GM12878 (cell line): ENCODE results near the gene GSX1. TPM values are rescaled to one million over a fixed set of nuclear protein-coding genes. Genes with fewer than 3 reads are reported as not detected.

Experiments
- ATAC-seq: fragments of 200-7000 bp; cut with Tn5 transposase; 3 replicates; pipeline ENCODE4 v1.9.1; 2020; ENCODE audit warnings: mild to moderate bottlenecking, moderate library complexity
- BruUV-seq: library from RNA; stranded (reverse); fragments of 400-500 nt; replicated peaks from 2 replicates; lab custom pipeline; 2021; lab: Mats Ljungman, UMichigan
- CTCF ChIA-PET: fragments of 300-600 bp; sonication (Branson Sonifier 250); formaldehyde crosslinking; extraction: SDS; loops from one replicate; lab custom pipeline; 2021; ENCODE audit warnings: inconsistent platforms; lab: Yijun Ruan, JAX
- POLR2A ChIA-PET: fragments of 350-600 bp; formaldehyde crosslinking; extraction: SDS; loops from one replicate; lab custom pipeline; 2021; ENCODE audit warnings: inconsistent platforms; lab: Charles Lee
- RAD21 ChIA-PET: fragments of 300-600 bp; sonication (Branson Sonifier 250); formaldehyde crosslinking; loops from one replicate; lab custom pipeline; 2023; ENCODE audit warnings: antibody characterized with exemption; ENCODE audit not compliant: unreplicated experiment; lab: Charles Lee
- SMC1A ChIA-PET: fragments of 300-600 bp; sonication (Branson Sonifier 250); formaldehyde crosslinking; loops from one replicate; lab custom pipeline; 2023; ENCODE audit not compliant: unreplicated experiment, uncharacterized antibody; lab: Charles Lee
- DNase-seq: peaks from one replicate; pipeline ENCODE4 v3.0.0-alpha.2; 2011; ENCODE audit warnings: low read depth, low spot score
- FAIRE-seq: peaks from 3 replicates; lab custom pipeline; 2011; peaks lifted over from hg19 to GRCh38; lab: Jason Lieb, UNC
- H2AFZ ChIP-seq: 2 replicates; pipeline ENCODE4 v1.6.0; 2011; ENCODE audit warnings: low read depth, low read length, control low read depth; ENCODE audit not compliant: control insufficient read depth
- H3K27ac ChIP-seq: 2 replicates; pipeline ENCODE4 v1.5.1; 2011; ENCODE audit warnings: control low read depth; ENCODE audit not compliant: control insufficient read depth, insufficient read depth
- H3K27me3 ChIP-seq, 2 experiments: replicated peaks in 1 of 2; 2 replicates each; pipeline versions ENCODE4 v1.6.0 to v1.6.1; 2011; ENCODE audit warnings: low read length in 1 of 2; ENCODE audit not compliant: control insufficient read depth in 2 of 2, insufficient read depth in 2 of 2
- H3K36me3 ChIP-seq, 2 experiments: 2 replicates each; pipeline ENCODE4 v1.5.1; 2011; ENCODE audit warnings: low read length in 1 of 2; ENCODE audit not compliant: control insufficient read depth in 2 of 2, insufficient read depth in 2 of 2
- H3K4me1 ChIP-seq: 2 replicates; pipeline ENCODE4 v1.6.1; 2011; ENCODE audit warnings: mild to moderate bottlenecking, low read length, moderate library complexity, mixed read lengths; ENCODE audit not compliant: control insufficient read depth, insufficient read depth
- H3K4me2 ChIP-seq: 2 replicates; pipeline ENCODE4 v1.6.0; 2011; ENCODE audit warnings: control low read depth; ENCODE audit not compliant: control insufficient read depth, insufficient read depth
- H3K4me3 ChIP-seq: fragments of 200-600 bp; sonication (generic); 2 replicates; pipeline ENCODE4 v1.5.1; 2016
- H3K79me2 ChIP-seq: 2 replicates; pipeline ENCODE4 v1.6.0; 2011; ENCODE audit warnings: low read length; ENCODE audit not compliant: control insufficient read depth, insufficient read depth
- H3K9ac ChIP-seq: 2 replicates; pipeline ENCODE4 v1.8.0; 2011; ENCODE audit warnings: low read length, control low read depth, mixed read lengths; ENCODE audit not compliant: control insufficient read depth, insufficient read depth
- H3K9me3 ChIP-seq: replicated peaks from 3 replicates; pipeline ENCODE4 v1.5.1; 2011; ENCODE audit warnings: mild to moderate bottlenecking, low read length; ENCODE audit not compliant: control insufficient read depth, insufficient read depth
- H4K20me1 ChIP-seq: 2 replicates; pipeline ENCODE4 v1.6.0; 2011; ENCODE audit not compliant: control insufficient read depth, insufficient read depth
- BHLHE40 ChIP-seq, 2 experiments: fragments of 450-650 bp in 1 of 2; IDR thresholded peaks; 2 replicates each; pipeline ENCODE4 v1.6.1; 2011 to 2017; ENCODE audit warnings: low read depth in 2 of 2, borderline replicate concordance in 1 of 2, improper control_type of control experiment in 1 of 2, low read length in 1 of 2, mild to moderate bottlenecking in 1 of 2
- EGR1 ChIP-seq, 2 experiments: IDR thresholded peaks; 1 replicate in 1 of 2; 2 replicates in 1 of 2; pipeline ENCODE4 v1.6.1; 2011 to 2012; ENCODE audit warnings: low read depth in 2 of 2, low read length in 2 of 2, borderline replicate concordance in 1 of 2, mild to moderate bottlenecking in 1 of 2, moderate library complexity in 1 of 2
- HDGF ChIP-seq: fragments of 450-650 bp; IDR thresholded peaks from 2 replicates; pipeline ENCODE4 v1.6.1; 2016; ENCODE audit warnings: antibody characterized with exemption
- IKZF1 ChIP-seq: fragments of 450-650 bp; conservative IDR thresholded peaks from 2 replicates; pipeline ENCODE4 v1.6.1; 2017; ENCODE audit warnings: antibody characterized with exemption, mild to moderate bottlenecking
- NFXL1 ChIP-seq: fragments of 450-650 bp; IDR thresholded peaks from 2 replicates; pipeline ENCODE4 v1.6.1; 2017; ENCODE audit warnings: antibody characterized with exemption, mild to moderate bottlenecking, borderline replicate concordance
- RAD21 ChIP-seq: IDR thresholded peaks from 2 replicates; pipeline ENCODE4 v1.6.1; 2011; ENCODE audit warnings: mild to moderate bottlenecking, low read depth, low read length, moderate library complexity; ENCODE audit not compliant: insufficient read depth
- RB1 ChIP-seq: fragments of 450-650 bp; formaldehyde crosslinking; IDR thresholded peaks from 2 replicates; pipeline ENCODE4 v1.6.1; 2017; ENCODE audit warnings: mild to moderate bottlenecking, borderline replicate concordance
- RUNX3 ChIP-seq: IDR thresholded peaks from 2 replicates; pipeline ENCODE4 v1.6.1; 2012; ENCODE audit warnings: low read length, inconsistent platforms
- SMARCA5 ChIP-seq: fragments of 450-650 bp; IDR thresholded peaks from 2 replicates; pipeline ENCODE4 v1.6.1; 2017; ENCODE audit warnings: mild to moderate bottlenecking
- SMC3 ChIP-seq: IDR thresholded peaks from 2 replicates; pipeline ENCODE4 v1.6.1; 2011; ENCODE audit warnings: low read length, improper control_type of control experiment, borderline replicate concordance
- TCF12 ChIP-seq: IDR thresholded peaks from 2 replicates; pipeline ENCODE4 v1.6.1; 2011; ENCODE audit warnings: low read depth, mild to moderate bottlenecking, low read length
- TCF3 ChIP-seq: IDR thresholded peaks from 2 replicates; pipeline ENCODE4 v1.6.1; 2012; ENCODE audit warnings: low read depth, mild to moderate bottlenecking, low read length, borderline replicate concordance; ENCODE audit not compliant: insufficient read depth
- YY1 ChIP-seq: IDR thresholded peaks from 2 replicates; pipeline ENCODE4 v1.6.1; 2011; ENCODE audit warnings: low read depth, mild to moderate bottlenecking, low read length
- ZBED1 ChIP-seq: IDR thresholded peaks from 2 replicates; pipeline ENCODE4 v1.6.1; 2016; ENCODE audit warnings: borderline replicate concordance
- ZNF207 ChIP-seq: fragments of 450-650 bp; IDR thresholded peaks from 2 replicates; pipeline ENCODE4 v1.6.1; 2014; ENCODE audit warnings: antibody characterized with exemption, mild to moderate bottlenecking, borderline replicate concordance
- WGBS: methylation state at CpG from one replicate; pipeline ENCODE4 v1.1.6; 2016; ENCODE audit warnings: low lambda C conversion rate; ENCODE audit not compliant: insufficient replicate concordance, insufficient coverage; ENCODE audit errors: missing lambda C conversion rate; 5-methylcytosine and 5-hydroxymethylcytosine counted together
- in situ Hi-C: fragments of 300-500 bp; cut with MboI; formaldehyde crosslinking; loops from 9 replicates; pipeline ENCODE4 v1.14.3; 2018; ENCODE audit warnings: mixed read lengths
- intact Hi-C: fragments of 100-400 bp; cut with micrococcal nuclease; formaldehyde crosslinking; loops from one replicate; pipeline ENCODE4 v1.14.2; 2022; ENCODE audit not compliant: unreplicated experiment
- polyA plus RNA-seq, 11 experiments: library from polyadenylated mRNA; depleted of rRNA in 4 of 11; unstranded in 6 of 11; stranded (reverse) in 5 of 11; fragments of >200 nt; fragmentation: Nextera tagmentation in 4 of 11; fragmentation: Illumina TruSeq in 1 of 11; extraction: Ambion mirVana in 4 of 11; extraction: Trizol in 1 of 11; gene quantifications; 1 replicate in 1 of 11; 2 replicates in 10 of 11; pipeline versions ENCODE4 v1.2.1 to v1.2.3, GENCODE V29; 2011 to 2016; ENCODE audit warnings: inconsistent platforms in 2 of 11, missing spikeins in 2 of 11, low read depth in 1 of 11
- total RNA-seq, 4 experiments: library from RNA; depleted of rRNA in 3 of 4; stranded (reverse); fragments of >200 nt in 3 of 4; fragmentation: Illumina TruSeq in 1 of 4; extraction: Trizol in 1 of 4; gene quantifications; 2 replicates each; pipeline versions ENCODE4 v1.2.1 to v1.2.3, GENCODE V29; 2013 to 2021
- TF ChIP-seq, protein P1 (sequence below): IDR thresholded peaks from 2 replicates; pipeline ENCODE4 v1.6.1; 2012; ENCODE audit warnings: low read depth, low read length, improper control_type of control experiment
- TF ChIP-seq, protein P2 (sequence below): fragments of 450-650 bp; IDR thresholded peaks from 2 replicates; pipeline ENCODE4 v1.6.1; 2017; ENCODE audit warnings: borderline replicate concordance
- TF ChIP-seq, protein P3 (sequence below), 3 experiments: IDR thresholded peaks in 2 of 3; conservative IDR thresholded peaks in 1 of 3; 2 replicates each; pipeline ENCODE4 v1.5.1; 2011; ENCODE audit warnings: low read depth in 3 of 3, low read length in 3 of 3, mild to moderate bottlenecking in 3 of 3, control low read depth in 2 of 3, moderate library complexity in 2 of 3, inconsistent platforms in 1 of 3, mixed read lengths in 1 of 3; ENCODE audit not compliant: control insufficient read depth in 2 of 3, insufficient read depth in 1 of 3; ENCODE audit errors: extremely low read depth in 1 of 3

Gene GSX1
- total and polyA plus RNA-seq, 10 of the 15 experiments (the other 5 are each of a cell fraction or from before 2014, with no cell fraction given) = not detected

DNA sequence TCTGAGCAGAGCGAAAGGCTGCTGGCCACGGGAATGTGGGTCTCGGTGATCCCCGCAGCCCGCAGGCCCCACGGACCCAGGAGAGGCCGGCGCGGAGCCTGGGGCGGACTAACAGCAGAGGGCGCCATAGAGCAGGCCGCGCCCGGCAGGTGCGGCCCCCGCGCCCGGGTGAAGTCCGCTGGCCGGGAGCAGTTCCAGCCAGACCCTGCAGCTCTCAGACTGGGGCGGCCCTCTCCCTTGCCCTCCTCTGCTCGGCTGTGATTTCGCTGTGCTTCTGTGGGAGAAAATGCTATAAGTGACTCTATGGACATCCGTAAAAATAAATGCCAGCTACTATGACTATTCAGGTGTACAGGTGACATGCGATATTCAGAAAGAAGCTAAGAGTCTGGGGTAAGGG lies 37.7 kb downstream of the GSX1 start:
- under 1% methylated on average over 25 of the region's 25 CpGs for WGBS
- FAIRE-seq (no peak), ATAC-seq (peak; percentile 97), DNase-seq (no peak)
- no peaks in the 10 kb centered on the region for H3K79me2 ChIP-seq
- POLR2A ChIA-PET = interaction anchor here (0.8 to 1.9 kb wide), 3 partner anchors 124 to 156 kb away, joined by 3 to 7 read pairs (median 4); no protein-coding TSS in a partner anchor
- H3K27me3 ChIP-seq = peaks cover 0 to 6% of the 10 kb centered on the region in 2 experiments
- H2AFZ ChIP-seq = no peak overlapping the region
- no peaks in the 10 kb centered on the region; the same call in 1 of the 2 replicates for H4K20me1 ChIP-seq
- CTCF ChIA-PET = interaction anchor here (0.5 to 8.7 kb wide), 46 partner anchors 8 to 845 kb away, joined by 3 to 360 read pairs (median 4); no protein-coding TSS in a partner anchor
- no peak overlapping the region for H3K9ac ChIP-seq
- intact Hi-C loops (loop anchor here (1.0 kb wide), 2 partner anchors 123 to 154 kb away; no protein-coding TSS in a partner anchor), in situ Hi-C loops (no loop called here)
- no peak overlapping the region for H3K4me3 ChIP-seq
- RAD21 ChIA-PET = interaction anchor here (0.5 to 7.6 kb wide), 16 partner anchors 14 to 833 kb away, joined by 3 to 163 read pairs (median 5); no protein-coding TSS in a partner anchor
- peak overlapping the region; percentile 41; the same call in 1 of the 2 replicates for H3K4me2 ChIP-seq
- SMC1A ChIA-PET = interaction anchor here (0.5 to 7.8 kb wide), 32 partner anchors 9 to 965 kb away, joined by 3 to 112 read pairs (median 4); partner anchors contain the start of gene URAD
- H3K27ac ChIP-seq = no peak overlapping the region
- no peaks in the 10 kb centered on the region for H3K36me3 ChIP-seq
- H3K9me3 ChIP-seq = no peaks in the 10 kb centered on the region
- H3K4me1 ChIP-seq = no peaks in the 10 kb centered on the region
- peak; percentile 88 for TF ChIP-seq SMC3
- no peak for TF ChIP-seq ZBED1
- TF ChIP-seq, protein P1, sequence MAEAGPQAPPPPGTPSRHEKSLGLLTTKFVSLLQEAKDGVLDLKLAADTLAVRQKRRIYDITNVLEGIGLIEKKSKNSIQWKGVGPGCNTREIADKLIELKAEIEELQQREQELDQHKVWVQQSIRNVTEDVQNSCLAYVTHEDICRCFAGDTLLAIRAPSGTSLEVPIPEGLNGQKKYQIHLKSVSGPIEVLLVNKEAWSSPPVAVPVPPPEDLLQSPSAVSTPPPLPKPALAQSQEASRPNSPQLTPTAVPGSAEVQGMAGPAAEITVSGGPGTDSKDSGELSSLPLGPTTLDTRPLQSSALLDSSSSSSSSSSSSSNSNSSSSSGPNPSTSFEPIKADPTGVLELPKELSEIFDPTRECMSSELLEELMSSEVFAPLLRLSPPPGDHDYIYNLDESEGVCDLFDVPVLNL = 0 out of 2 replicates have a peak, but pooled peaks have one; percentile 18
- peak; percentile 64; the same call in 1 of the 2 replicates for TF ChIP-seq SMARCA5
- peak; percentile 72; the same call in 1 of the 2 replicates for TF ChIP-seq TCF3
- TF ChIP-seq EGR1 (IDR thresholded peaks at IDR 0.05; ENCODE audit: borderline replicate concordance in 1 of 2, low read depth in 2 of 2, low read length in 2 of 2) = peak in 1 of 2 experiments; percentile 13; a peak in 1 of 3 replicates
- peak; percentile 58 to 65; a peak in 2 of 4 replicates for TF ChIP-seq BHLHE40 (IDR thresholded peaks at IDR 0.05; ENCODE audit: borderline replicate concordance in 1 of 2, low read depth in 2 of 2, low read length in 1 of 2)
- no peak for TF ChIP-seq HDGF
- 0 out of 2 replicates have a peak, but pooled peaks have one; percentile 34 for TF ChIP-seq ZNF207
- no peak for TF ChIP-seq NFXL1
- TF ChIP-seq YY1 = peak; percentile 66; the same call in 1 of the 2 replicates
- peak; percentile 53; the same call in 1 of the 2 replicates for TF ChIP-seq RB1
- TF ChIP-seq, protein P2, sequence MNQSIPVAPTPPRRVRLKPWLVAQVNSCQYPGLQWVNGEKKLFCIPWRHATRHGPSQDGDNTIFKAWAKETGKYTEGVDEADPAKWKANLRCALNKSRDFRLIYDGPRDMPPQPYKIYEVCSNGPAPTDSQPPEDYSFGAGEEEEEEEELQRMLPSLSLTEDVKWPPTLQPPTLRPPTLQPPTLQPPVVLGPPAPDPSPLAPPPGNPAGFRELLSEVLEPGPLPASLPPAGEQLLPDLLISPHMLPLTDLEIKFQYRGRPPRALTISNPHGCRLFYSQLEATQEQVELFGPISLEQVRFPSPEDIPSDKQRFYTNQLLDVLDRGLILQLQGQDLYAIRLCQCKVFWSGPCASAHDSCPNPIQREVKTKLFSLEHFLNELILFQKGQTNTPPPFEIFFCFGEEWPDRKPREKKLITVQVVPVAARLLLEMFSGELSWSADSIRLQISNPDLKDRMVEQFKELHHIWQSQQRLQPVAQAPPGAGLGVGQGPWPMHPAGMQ = no peak
- TF ChIP-seq, protein P3, sequence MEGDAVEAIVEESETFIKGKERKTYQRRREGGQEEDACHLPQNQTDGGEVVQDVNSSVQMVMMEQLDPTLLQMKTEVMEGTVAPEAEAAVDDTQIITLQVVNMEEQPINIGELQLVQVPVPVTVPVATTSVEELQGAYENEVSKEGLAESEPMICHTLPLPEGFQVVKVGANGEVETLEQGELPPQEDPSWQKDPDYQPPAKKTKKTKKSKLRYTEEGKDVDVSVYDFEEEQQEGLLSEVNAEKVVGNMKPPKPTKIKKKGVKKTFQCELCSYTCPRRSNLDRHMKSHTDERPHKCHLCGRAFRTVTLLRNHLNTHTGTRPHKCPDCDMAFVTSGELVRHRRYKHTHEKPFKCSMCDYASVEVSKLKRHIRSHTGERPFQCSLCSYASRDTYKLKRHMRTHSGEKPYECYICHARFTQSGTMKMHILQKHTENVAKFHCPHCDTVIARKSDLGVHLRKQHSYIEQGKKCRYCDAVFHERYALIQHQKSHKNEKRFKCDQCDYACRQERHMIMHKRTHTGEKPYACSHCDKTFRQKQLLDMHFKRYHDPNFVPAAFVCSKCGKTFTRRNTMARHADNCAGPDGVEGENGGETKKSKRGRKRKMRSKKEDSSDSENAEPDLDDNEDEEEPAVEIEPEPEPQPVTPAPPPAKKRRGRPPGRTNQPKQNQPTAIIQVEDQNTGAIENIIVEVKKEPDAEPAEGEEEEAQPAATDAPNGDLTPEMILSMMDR (IDR thresholded peaks at IDR 0.05 in 2 of 3, conservative IDR thresholded peaks at IDR 0.05 in 1 of 3; ENCODE audit: control insufficient read depth in 2 of 3, extremely low read depth in 1 of 3, insufficient read depth in 1 of 3, low read depth in 3 of 3, low read length in 3 of 3) = peak; percentile 84 to 94 (median 87)
- peak; percentile 28; the same call in 1 of the 2 replicates for TF ChIP-seq IKZF1
- no peak for TF ChIP-seq RUNX3
- TF ChIP-seq RAD21 = peak; percentile 57
- peak; percentile 83 for TF ChIP-seq TCF12
- BruUV-seq = no TSS peak
